HG03095 (cell line): ENCODE measurements around the gene MOSPD3.

Experiments used
- ATAC-seq: cut with Tn5 transposase; IDR thresholded peaks from one replicate; pipeline ENCODE4 v1.9.1; 2021; ENCODE audit warnings: moderate library complexity; ENCODE audit not compliant: unreplicated experiment

The MOSPD3 gene

GRCh38 chr7:100575206-100575631 lies 37.1 kb upstream of the MOSPD3 start:
- no peak for ATAC-seq

- no peak for ATAC-seq
Observed at GRCh38 chr7:100575746-100576383, 36.5 kb upstream of the MOSPD3 start.

- ATAC-seq: no peak
Observed at GRCh38 chr7:100576384-100576993, 35.9 kb upstream of the MOSPD3 start.

- ATAC-seq: no peak
Observed at GRCh38 chr7:100577103-100577502, 35.2 kb upstream of the MOSPD3 start.

- ATAC-seq: no peak
Observed at GRCh38 chr7:100577507-100577906, 34.8 kb upstream of the MOSPD3 start.

GRCh38 chr7:100578246-100579183 lies 33.8 kb upstream of the MOSPD3 start:
- ATAC-seq: no peak

GRCh38 chr7:100580466-100581283 lies 31.7 kb upstream of the MOSPD3 start:
- no peak for ATAC-seq

GRCh38 chr7:100582041-100582579 lies 30.2 kb upstream of the MOSPD3 start:
- no peak for ATAC-seq

GRCh38 chr7:100582650-100583049 lies 29.7 kb upstream of the MOSPD3 start:
- ATAC-seq: no peak

- ATAC-seq: no peak
Observed at GRCh38 chr7:100583132-100584053, 28.9 kb upstream of the MOSPD3 start.

GRCh38 chr7:100584054-100584682 lies 28.2 kb upstream of the MOSPD3 start:
- ATAC-seq: no peak

GRCh38 chr7:100584683-100585510 lies 27.4 kb upstream of the MOSPD3 start:
- no peak for ATAC-seq

- ATAC-seq: peak; percentile 29
Observed at GRCh38 chr7:100585511-100586265, 26.7 kb upstream of the MOSPD3 start, which contains the start of gene LRCH4. Gene LRCH4, minus strand, starts transcription at chr7:100586129. Its CDS starts 29 bp downstream, at chr7:100586100.

GRCh38 chr7:100586266-100587025 lies 25.9 kb upstream of the MOSPD3 start, which contains the start of gene FBXO24:
Gene FBXO24, plus strand, starts transcription at chr7:100586328. Its CDS starts 298 bp downstream, at chr7:100586626.
- ATAC-seq: peak; percentile 83

- ATAC-seq: no peak
Observed at GRCh38 chr7:100588438-100588837, 23.9 kb upstream of the MOSPD3 start.

GRCh38 chr7:100589341-100589947 lies 22.9 kb upstream of the MOSPD3 start:
- no peak for ATAC-seq
